ENCODE measurements around the gene ULK4. TPM values are rescaled to one million over a fixed set of nuclear protein-coding genes. Genes with fewer than 3 reads are reported as not detected.

Gene ULK4
- total RNA-seq, 2 donors from 2014 or later: 7.0 to 7.7 TPM

- Mint-ChIP-seq H3K27me3 (no peaks in the 10 kb centered on the region), H3K4me1 (no peaks in the 10 kb centered on the region), H3K9me3 (peaks cover 3% of the 10 kb centered on the region), H3K36me3 (ENCODE audit: low read depth) (peaks cover 14% of the 10 kb centered on the region), H3K4me3 (no peak overlapping the region), H3K27ac (no peak overlapping the region)
- ATAC-seq (replicated peaks): no peak
Measured at GRCh38 chr3:41247055-41248004, 714.6 kb downstream of the ULK4 start.

DNA sequence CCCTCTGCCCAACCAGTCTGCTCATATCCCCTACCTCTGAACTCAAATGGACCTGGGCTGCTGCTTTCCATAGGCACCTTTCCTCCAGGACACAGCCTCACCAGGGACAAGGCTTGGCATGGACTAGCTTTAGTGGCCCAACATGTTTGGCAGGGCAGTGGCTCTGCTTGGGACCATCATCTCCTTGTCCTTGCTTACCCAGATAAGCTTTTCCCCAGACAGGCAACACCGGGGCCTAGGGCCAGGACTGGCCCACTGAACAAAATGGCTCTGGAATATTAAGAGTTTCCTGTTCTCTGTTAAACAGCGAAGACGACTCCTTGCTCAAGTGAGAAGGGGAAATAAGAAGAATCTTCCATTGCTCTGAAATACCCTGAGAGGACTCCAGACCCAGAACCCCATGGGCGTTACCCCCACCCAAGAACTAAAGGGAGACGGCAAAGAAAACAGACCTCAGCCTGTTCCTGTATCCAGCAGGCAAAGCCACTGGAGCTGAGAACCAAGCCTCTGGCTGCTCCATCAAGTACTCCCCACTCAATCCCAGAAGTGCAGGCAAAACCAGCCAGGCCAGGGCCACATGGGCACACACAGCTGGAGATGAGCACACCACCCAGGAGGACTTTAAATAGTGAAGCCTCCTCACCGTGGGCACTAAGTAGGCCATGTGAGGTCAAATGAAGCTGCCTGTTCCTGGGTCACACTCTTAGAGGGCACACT is 717.1 kb downstream of the ULK4 start:
- no peaks in the 10 kb centered on the region for H3K27me3 Mint-ChIP-seq
- peak overlapping the region; percentile 33 for H3K27ac Mint-ChIP-seq
- no peaks in the 10 kb centered on the region for H3K9me3 Mint-ChIP-seq
- H3K4me3 Mint-ChIP-seq: no peak overlapping the region
- H3K36me3 Mint-ChIP-seq (ENCODE audit: low read depth): peaks cover 35% of the 10 kb centered on the region
- no peaks in the 10 kb centered on the region for H3K4me1 Mint-ChIP-seq
- ATAC-seq (replicated peaks): peak; percentile 35

DNA sequence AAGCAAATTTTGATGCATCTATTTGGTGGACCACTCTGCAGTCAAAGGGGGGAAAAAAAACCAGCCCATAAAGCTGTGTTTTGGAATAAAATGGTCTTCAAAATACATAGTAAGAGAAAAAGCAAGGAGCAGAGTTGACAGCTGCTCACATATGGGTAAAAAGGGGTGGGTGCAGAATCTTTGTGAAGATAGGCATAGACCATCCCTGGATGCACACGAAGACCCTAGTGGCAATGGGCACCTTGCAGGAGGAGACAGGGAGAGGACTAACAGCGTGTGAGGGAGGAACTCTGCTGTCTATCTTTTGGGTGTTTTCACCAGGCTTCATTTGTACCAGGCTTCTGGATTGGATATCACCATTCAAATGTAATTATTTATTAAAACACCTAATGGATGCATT is 718.7 kb downstream of the ULK4 start:
- Mint-ChIP-seq H3K4me1 (no peaks in the 10 kb centered on the region), H3K27me3 (no peaks in the 10 kb centered on the region), H3K36me3 (ENCODE audit: low read depth) (peaks cover 51% of the 10 kb centered on the region), H3K9me3 (no peaks in the 10 kb centered on the region), H3K27ac (peak overlapping the region; percentile 15), H3K4me3 (no peak overlapping the region)
- ATAC-seq (replicated peaks): no peak

DNA sequence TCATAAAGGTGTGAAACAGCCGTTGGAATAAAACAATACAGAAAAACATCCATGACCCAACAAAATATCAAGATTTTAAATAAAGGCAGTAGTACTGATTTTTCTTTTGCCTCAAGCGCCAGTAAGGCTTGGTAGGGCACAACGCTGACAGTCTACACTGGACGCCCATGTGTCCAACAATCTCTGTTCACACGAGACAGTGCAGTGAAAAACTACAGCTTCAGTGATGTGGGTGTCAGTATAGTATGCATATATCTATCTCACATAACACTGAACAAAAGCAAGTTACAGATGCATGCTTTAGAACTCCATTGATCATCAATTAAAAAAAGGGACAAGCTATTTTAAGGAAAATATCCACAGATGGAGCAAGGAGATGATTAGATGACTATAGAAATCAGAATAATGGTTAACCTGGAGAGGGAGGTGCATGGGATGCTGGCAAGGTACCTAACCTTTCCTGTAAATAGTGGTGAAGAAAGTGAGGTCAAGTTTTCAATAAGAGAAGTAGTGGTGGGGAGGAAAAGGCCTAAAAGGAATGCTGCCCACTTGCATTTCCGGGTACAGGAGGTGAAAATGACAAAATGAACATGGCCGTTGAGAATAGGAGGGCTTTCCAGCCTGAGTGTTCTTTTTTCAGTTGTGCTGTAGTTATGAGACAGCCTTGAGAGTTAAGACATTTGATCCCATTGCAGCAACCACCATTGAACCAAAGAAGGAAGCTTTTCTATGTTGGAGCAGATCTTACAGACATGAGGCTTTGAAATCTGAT is 719.9 kb downstream of the ULK4 start:
- no peak for ATAC-seq (replicated peaks)
- no peak overlapping the region for H3K4me3 Mint-ChIP-seq
- H3K27ac Mint-ChIP-seq: peak overlapping the region; percentile 15
- peaks cover 63% of the 10 kb centered on the region for H3K36me3 Mint-ChIP-seq (ENCODE audit: low read depth)
- no peaks in the 10 kb centered on the region for H3K27me3 Mint-ChIP-seq
- no peaks in the 10 kb centered on the region for H3K4me1 Mint-ChIP-seq
- H3K9me3 Mint-ChIP-seq: no peaks in the 10 kb centered on the region

DNA sequence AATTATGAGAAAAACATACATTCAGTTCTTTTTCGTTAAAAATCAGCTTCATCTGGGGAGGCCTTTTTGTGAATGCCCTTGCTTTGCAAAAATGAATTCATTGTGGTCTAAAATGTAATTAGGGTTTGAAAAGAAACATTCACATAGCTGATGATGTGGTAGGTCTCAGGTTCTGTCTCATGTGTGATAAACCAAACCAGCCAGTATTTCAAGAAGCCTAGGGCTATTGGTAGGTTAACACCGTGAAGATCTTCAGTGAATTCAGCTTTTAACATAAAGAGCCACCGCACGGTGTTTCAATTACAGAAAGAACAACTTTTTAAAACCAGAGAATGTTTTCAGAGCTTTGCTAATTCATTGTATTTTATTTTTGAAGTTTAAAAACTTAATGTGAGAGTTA is 720.7 kb downstream of the ULK4 start:
- Mint-ChIP-seq H3K4me3 (no peak overlapping the region), H3K4me1 (no peaks in the 10 kb centered on the region), H3K36me3 (ENCODE audit: low read depth) (peaks cover 71% of the 10 kb centered on the region), H3K27ac (peak overlapping the region; percentile 25), H3K27me3 (no peaks in the 10 kb centered on the region), H3K9me3 (no peaks in the 10 kb centered on the region)
- no peak for ATAC-seq (replicated peaks)

DNA sequence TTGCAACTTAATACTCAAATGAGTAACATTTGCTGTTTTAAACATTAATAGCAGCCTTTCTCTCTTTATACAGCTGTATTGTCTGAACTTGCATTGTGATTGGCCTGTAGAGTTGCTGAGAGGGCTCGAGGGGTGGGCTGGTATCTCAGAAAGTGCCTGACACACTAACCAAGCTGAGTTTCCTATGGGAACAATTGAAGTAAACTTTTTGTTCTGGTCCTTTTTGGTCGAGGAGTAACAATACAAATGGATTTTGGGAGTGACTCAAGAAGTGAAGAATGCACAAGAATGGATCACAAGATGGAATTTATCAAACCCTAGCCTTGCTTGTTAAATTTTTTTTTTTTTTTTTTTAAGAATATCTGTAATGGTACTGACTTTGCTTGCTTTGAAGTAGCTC is 722.3 kb downstream of the ULK4 start:
- Mint-ChIP-seq H3K9me3 (no peaks in the 10 kb centered on the region), H3K4me3 (no peak overlapping the region), H3K27me3 (no peaks in the 10 kb centered on the region), H3K36me3 (ENCODE audit: low read depth) (peaks cover 80% of the 10 kb centered on the region), H3K27ac (peak overlapping the region; percentile 48), H3K4me1 (no peaks in the 10 kb centered on the region)
- ATAC-seq (replicated peaks): no peak

DNA sequence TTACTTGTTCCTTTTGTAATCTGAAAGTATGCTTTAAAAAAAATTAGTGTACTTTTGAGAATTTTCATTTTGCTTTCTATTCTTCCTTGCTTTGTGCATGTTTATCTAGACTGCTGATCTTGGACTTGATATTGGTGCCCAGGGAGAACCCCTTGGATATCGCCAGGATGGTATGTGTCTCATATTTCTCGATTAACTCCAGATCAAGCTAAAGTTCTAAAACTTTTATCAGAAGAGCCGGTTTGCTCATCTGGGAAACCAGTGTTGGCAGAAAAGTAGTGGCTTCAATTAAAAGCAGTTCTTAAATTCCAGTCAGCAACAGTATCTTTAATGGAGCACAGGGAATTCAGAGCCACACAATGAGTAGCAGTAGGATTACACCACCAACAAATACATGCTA is 724.0 kb downstream of the ULK4 start:
- Mint-ChIP-seq H3K27me3 (no peaks in the 10 kb centered on the region), H3K27ac (peak overlapping the region; percentile 44), H3K36me3 (ENCODE audit: low read depth) (peaks cover 94% of the 10 kb centered on the region), H3K4me3 (no peak overlapping the region), H3K9me3 (no peaks in the 10 kb centered on the region), H3K4me1 (no peaks in the 10 kb centered on the region)
- no peak for ATAC-seq (replicated peaks)

GRCh38 chr3:41236228-41236627 is 725.7 kb downstream of the ULK4 start:
- Mint-ChIP-seq H3K9me3 (no peaks in the 10 kb centered on the region), H3K4me3 (no peak overlapping the region), H3K27me3 (no peaks in the 10 kb centered on the region), H3K36me3 (ENCODE audit: low read depth) (peaks cover 100% of the 10 kb centered on the region), H3K27ac (no peak overlapping the region), H3K4me1 (no peaks in the 10 kb centered on the region)
- ATAC-seq (replicated peaks): no peak

GRCh38 chr3:41234823-41235721 is 726.8 kb downstream of the ULK4 start:
- no peaks in the 10 kb centered on the region for H3K9me3 Mint-ChIP-seq
- no peak overlapping the region for H3K27ac Mint-ChIP-seq
- ATAC-seq (replicated peaks): no peak
- no peaks in the 10 kb centered on the region for H3K4me1 Mint-ChIP-seq
- no peak overlapping the region for H3K4me3 Mint-ChIP-seq
- H3K36me3 Mint-ChIP-seq (ENCODE audit: low read depth): peaks cover 100% of the 10 kb centered on the region
- H3K27me3 Mint-ChIP-seq: no peaks in the 10 kb centered on the region

DNA sequence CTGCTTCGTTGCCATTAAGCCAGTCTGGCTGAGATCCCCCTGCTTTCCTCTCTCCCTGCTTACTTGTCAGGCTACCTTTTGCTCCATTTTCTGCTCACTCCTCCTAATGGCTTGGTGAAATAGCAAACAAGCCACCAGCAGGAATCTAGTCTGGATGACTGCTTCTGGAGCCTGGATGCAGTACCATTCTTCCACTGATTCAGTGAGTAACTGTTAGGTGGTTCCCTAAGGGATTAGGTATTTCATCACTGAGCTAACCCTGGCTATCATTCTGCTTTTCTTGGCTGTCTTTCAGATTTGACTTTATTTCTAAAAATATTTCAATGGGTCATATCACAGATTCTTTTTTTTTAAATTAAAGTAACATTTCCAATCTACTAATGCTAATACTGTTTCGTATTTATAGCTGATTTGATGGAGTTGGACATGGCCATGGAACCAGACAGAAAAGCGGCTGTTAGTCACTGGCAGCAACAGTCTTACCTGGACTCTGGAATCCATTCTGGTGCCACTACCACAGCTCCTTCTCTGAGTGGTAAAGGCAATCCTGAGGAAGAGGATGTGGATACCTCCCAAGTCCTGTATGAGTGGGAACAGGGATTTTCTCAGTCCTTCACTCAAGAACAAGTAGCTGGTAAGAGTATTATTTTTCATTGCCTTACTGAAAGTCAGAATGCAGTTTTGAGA is 737.6 kb downstream of the ULK4 start:
- H3K27me3 Mint-ChIP-seq: no peaks in the 10 kb centered on the region
- no peaks in the 10 kb centered on the region for H3K9me3 Mint-ChIP-seq
- H3K4me1 Mint-ChIP-seq: peaks cover 52% of the 10 kb centered on the region
- peak overlapping the region; percentile 54 for H3K27ac Mint-ChIP-seq
- H3K4me3 Mint-ChIP-seq: no peak overlapping the region
- ATAC-seq (replicated peaks): no peak
- H3K36me3 Mint-ChIP-seq (ENCODE audit: low read depth): peaks cover 85% of the 10 kb centered on the region

DNA sequence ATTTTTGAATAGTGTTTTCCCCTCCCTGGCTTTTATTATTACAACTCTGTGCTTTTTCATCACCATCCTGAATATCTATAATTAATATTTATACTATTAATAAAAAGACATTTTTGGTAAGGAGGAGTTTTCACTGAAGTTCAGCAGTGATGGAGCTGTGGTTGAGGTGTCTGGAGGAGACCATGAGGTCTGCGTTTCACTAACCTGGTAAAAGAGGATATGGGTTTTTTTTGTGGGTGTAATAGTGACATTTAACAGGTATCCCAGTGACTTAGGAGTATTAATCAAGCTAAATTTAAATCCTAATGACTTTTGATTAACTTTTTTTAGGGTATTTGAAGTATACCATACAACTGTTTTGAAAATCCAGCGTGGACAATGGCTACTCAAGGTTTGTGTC is 738.2 kb downstream of the ULK4 start:
- no peaks in the 10 kb centered on the region for H3K27me3 Mint-ChIP-seq
- no peak overlapping the region for H3K4me3 Mint-ChIP-seq
- no peaks in the 10 kb centered on the region for H3K9me3 Mint-ChIP-seq
- H3K36me3 Mint-ChIP-seq (ENCODE audit: low read depth): peaks cover 79% of the 10 kb centered on the region
- H3K27ac Mint-ChIP-seq: no peak overlapping the region
- no peak for ATAC-seq (replicated peaks)
- peaks cover 51% of the 10 kb centered on the region for H3K4me1 Mint-ChIP-seq

GRCh38 chr3:41223078-41223477 is 738.8 kb downstream of the ULK4 start:
- no peaks in the 10 kb centered on the region for H3K27me3 Mint-ChIP-seq
- H3K27ac Mint-ChIP-seq: peak overlapping the region; percentile 84
- H3K36me3 Mint-ChIP-seq (ENCODE audit: low read depth): peaks cover 73% of the 10 kb centered on the region
- peaks cover 46% of the 10 kb centered on the region for H3K4me1 Mint-ChIP-seq
- H3K4me3 Mint-ChIP-seq: no peak overlapping the region
- ATAC-seq (replicated peaks): no peak
- no peaks in the 10 kb centered on the region for H3K9me3 Mint-ChIP-seq

- peak overlapping the region; percentile 42 for H3K4me3 Mint-ChIP-seq
- peaks cover 67% of the 10 kb centered on the region for H3K36me3 Mint-ChIP-seq (ENCODE audit: low read depth)
- peaks cover 49% of the 10 kb centered on the region for H3K4me1 Mint-ChIP-seq
- no peaks in the 10 kb centered on the region for H3K9me3 Mint-ChIP-seq
- peak overlapping the region; percentile 84 for H3K27ac Mint-ChIP-seq
- peak; percentile 45 for ATAC-seq (replicated peaks)
- no peaks in the 10 kb centered on the region for H3K27me3 Mint-ChIP-seq
Measured at GRCh38 chr3:41222501-41222900, 739.4 kb downstream of the ULK4 start.
